Mesendoderm (in vitro differentiated cells): ENCODE measurements around the gene PNLIPRP3.
A peak's percentile ranks its signal among the peaks of the same experiment; 100 is the strongest.

Source experiments
- DNase-seq: peaks from one replicate; pipeline ENCODE4 v3.0.0; 2013
- H2AK5ac ChIP-seq: 2 replicates; pipeline ENCODE4 v1.6.1; 2013; ENCODE audit warnings: low read length, inconsistent platforms
- H2BK120ac ChIP-seq: 2 replicates; pipeline ENCODE4 v1.6.1; 2013; ENCODE audit warnings: low read depth, mild to moderate bottlenecking, low read length, moderate library complexity, mixed read lengths
- H2BK15ac ChIP-seq: replicated peaks from 2 replicates; pipeline ENCODE4 v1.6.1; 2013; ENCODE audit warnings: low read depth, mild to moderate bottlenecking, moderate library complexity
- H2BK5ac ChIP-seq: 2 replicates; pipeline ENCODE4 v1.6.1; 2013; ENCODE audit warnings: low read length, inconsistent platforms
- H3K18ac ChIP-seq: 2 replicates; pipeline ENCODE4 v1.6.1; 2013; ENCODE audit warnings: mild to moderate bottlenecking, low read length, mixed read lengths
- H3K23ac ChIP-seq: one replicate; pipeline ENCODE4 v1.6.1; 2013; ENCODE audit warnings: low read length
- H3K27ac ChIP-seq: 2 replicates; pipeline ENCODE4 v1.5.1; 2013; ENCODE audit warnings: low read depth, mild to moderate bottlenecking, inconsistent platforms, low read length, moderate library complexity
- H3K27me3 ChIP-seq: 2 replicates; pipeline ENCODE4 v1.6.1; 2013; ENCODE audit warnings: low read length, control low read depth, mild to moderate bottlenecking, inconsistent platforms; ENCODE audit not compliant: insufficient read depth, poor library complexity
- H3K36me3 ChIP-seq: 2 replicates; pipeline ENCODE4 v1.6.1; 2013; ENCODE audit warnings: low read length, inconsistent platforms; ENCODE audit not compliant: control insufficient read depth, insufficient read depth
- H3K4ac ChIP-seq: one replicate; pipeline ENCODE4 v1.6.1; 2013; ENCODE audit warnings: low read depth, mild to moderate bottlenecking, low read length, moderate library complexity
- H3K4me1 ChIP-seq: 2 replicates; pipeline ENCODE4 v1.6.1; 2013; ENCODE audit warnings: low read depth, low read length, inconsistent platforms; ENCODE audit not compliant: control insufficient read depth
- H3K4me2 ChIP-seq: 2 replicates; pipeline ENCODE4 v1.6.1; 2013; ENCODE audit warnings: low read length
- H3K4me3 ChIP-seq: 2 replicates; pipeline ENCODE4 v1.5.1; 2013; ENCODE audit warnings: mild to moderate bottlenecking, low read length
- H3K56ac ChIP-seq: one replicate; pipeline ENCODE4 v1.6.1; 2013; ENCODE audit warnings: low read length
- H3K79me1 ChIP-seq: 2 replicates; pipeline ENCODE4 v1.6.1; 2013; ENCODE audit warnings: low read length, inconsistent platforms
- H3K79me2 ChIP-seq: 2 replicates; pipeline ENCODE4 v1.6.1; 2013; ENCODE audit warnings: mild to moderate bottlenecking, low read length; ENCODE audit not compliant: control insufficient read depth, insufficient read depth
- H3K9ac ChIP-seq: 2 replicates; pipeline ENCODE4 v1.6.1; 2013; ENCODE audit warnings: low read length, inconsistent platforms
- H4K5ac ChIP-seq: one replicate; pipeline ENCODE4 v1.6.1; 2013; ENCODE audit warnings: low read length
- H4K8ac ChIP-seq: one replicate; pipeline ENCODE4 v1.6.1; 2013; ENCODE audit warnings: low read depth, mild to moderate bottlenecking, control low read depth, low read length, moderate library complexity
- WGBS: extraction: QIAGEN DNeasy Blood & Tissue Kit; methylation state at CpG from one replicate; pipeline ENCODE4 v1.1.7; 2013; ENCODE audit warnings: low lambda C conversion rate, missing lambda C conversion rate; ENCODE audit not compliant: insufficient coverage; ENCODE audit errors: extremely low coverage; 5-methylcytosine and 5-hydroxymethylcytosine counted together

PNLIPRP3 gene

DNA sequence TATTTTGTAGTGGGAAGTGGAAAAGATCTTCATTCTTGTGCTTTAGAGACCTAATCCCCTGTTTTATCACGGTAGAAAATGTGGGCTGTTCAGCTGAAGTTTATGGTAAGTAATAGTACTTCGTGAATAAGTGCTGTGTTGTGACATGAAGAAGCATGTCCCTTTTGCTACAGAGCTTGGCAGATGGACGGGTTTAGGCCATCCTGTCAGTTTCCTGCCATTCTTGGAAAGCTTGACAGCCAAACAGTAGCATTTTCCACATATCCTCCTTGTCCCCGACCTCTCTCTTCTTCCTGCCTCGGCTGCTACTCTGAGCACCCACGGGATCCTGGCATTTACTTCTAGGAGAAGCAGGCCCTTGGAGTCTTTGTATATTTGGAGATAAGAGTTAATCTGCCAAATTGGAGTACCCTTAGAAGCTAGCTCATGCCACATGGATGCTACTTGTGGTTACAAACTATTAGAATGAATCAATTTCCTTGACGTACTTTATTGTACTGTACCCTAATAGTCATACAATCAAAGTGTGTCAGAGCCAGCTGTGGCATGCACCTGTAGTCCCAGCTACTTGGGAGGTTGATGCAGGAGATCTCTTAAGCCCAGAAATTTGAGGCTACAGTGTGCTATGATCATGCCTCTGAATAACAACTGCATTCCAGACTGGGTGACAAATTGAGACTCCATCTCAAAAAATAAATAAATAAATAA lies 39.2 kb downstream of the PNLIPRP3 start:
- Histone ChIP-seq H3K4ac (no peak overlapping the region), H2AK5ac (no peak overlapping the region), H3K36me3 (no peaks in the 10 kb centered on the region), H2BK15ac (no peak overlapping the region), H3K27ac (no peak overlapping the region), H3K18ac (no peak overlapping the region), H3K9ac (no peak overlapping the region), H3K56ac (no peak overlapping the region), H2BK5ac (no peak overlapping the region), H4K5ac (no peak overlapping the region), H3K23ac (no peak overlapping the region), H3K79me2 (no peaks in the 10 kb centered on the region), H3K4me2 (no peak overlapping the region), H3K4me3 (no peak overlapping the region), H2BK120ac (no peak overlapping the region), H3K79me1 (no peaks in the 10 kb centered on the region), H3K27me3 (no peaks in the 10 kb centered on the region), H3K4me1 (peaks cover 3% of the 10 kb centered on the region), H4K8ac (no peak overlapping the region)
- DNase-seq = no peak
- WGBS = no CpG with 5 or more reads among the region's 7 CpGs

DNA sequence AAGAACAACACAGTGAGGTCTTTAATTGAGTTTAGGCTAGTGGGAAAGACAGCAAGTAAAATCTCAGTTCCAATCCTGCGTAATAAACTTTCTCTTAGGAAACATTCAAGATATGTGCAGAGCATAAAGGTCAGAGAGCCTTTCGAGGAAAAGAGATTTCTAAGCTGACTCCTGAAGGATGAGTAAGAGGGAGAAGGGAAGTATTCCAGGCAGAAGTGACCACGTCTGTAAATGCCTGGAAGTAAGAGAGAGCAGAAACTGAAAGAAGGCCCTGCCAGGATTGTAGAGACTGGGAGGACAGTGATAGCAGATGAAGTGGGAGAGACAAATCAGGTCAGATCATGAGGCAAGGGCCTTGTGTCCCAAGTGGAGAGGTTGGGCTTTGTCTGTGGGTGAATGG lies 41.8 kb downstream of the PNLIPRP3 start:
- H3K36me3 ChIP-seq = no peaks in the 10 kb centered on the region
- no peaks in the 10 kb centered on the region for H3K79me2 ChIP-seq
- H2BK120ac ChIP-seq = no peak overlapping the region
- no peak overlapping the region for H2BK15ac ChIP-seq
- H3K23ac ChIP-seq = no peak overlapping the region
- no peak overlapping the region for H3K4me3 ChIP-seq
- no peak overlapping the region for H3K27ac ChIP-seq
- no peak overlapping the region for H4K5ac ChIP-seq
- H3K27me3 ChIP-seq = no peaks in the 10 kb centered on the region
- no peak overlapping the region for H3K18ac ChIP-seq
- no peak overlapping the region for H3K4me2 ChIP-seq
- WGBS = no CpG with 5 or more reads among the region's 3 CpGs
- H4K8ac ChIP-seq = no peak overlapping the region
- no peak overlapping the region for H3K9ac ChIP-seq
- H3K4ac ChIP-seq = no peak overlapping the region
- H2BK5ac ChIP-seq = no peak overlapping the region
- no peak overlapping the region for H3K56ac ChIP-seq
- H2AK5ac ChIP-seq = no peak overlapping the region
- no peaks in the 10 kb centered on the region for H3K79me1 ChIP-seq
- peaks cover 3% of the 10 kb centered on the region for H3K4me1 ChIP-seq
- no peak for DNase-seq

DNA sequence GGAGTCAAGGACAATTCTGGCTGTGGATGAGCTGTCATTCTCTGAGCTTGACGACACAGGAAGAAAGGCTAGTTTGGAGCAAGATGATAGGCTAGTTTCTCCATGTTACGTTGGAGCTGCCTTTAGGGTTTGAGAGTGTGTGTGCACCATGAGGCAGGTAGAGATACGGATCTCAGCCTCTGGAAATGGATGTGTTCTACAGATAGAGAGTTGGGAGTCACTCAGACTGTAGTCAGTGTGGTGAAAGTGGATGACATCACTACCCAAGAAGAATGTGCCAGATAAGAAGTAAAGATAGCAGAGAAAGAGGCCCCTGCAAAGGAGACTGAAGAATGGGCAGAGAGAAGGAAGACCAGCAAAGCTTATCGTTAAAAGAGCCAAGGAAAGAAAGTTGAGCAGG lies 42.4 kb downstream of the PNLIPRP3 start:
- Histone ChIP-seq H3K23ac (no peak overlapping the region), H3K4me1 (peaks cover 3% of the 10 kb centered on the region), H3K27ac (no peak overlapping the region), H3K79me1 (no peaks in the 10 kb centered on the region), H2BK120ac (no peak overlapping the region), H3K27me3 (no peaks in the 10 kb centered on the region), H3K18ac (no peak overlapping the region), H3K4me3 (no peak overlapping the region), H3K79me2 (no peaks in the 10 kb centered on the region), H3K56ac (peak overlapping the region; percentile 50), H3K9ac (no peak overlapping the region), H3K36me3 (no peaks in the 10 kb centered on the region), H3K4me2 (no peak overlapping the region), H2AK5ac (no peak overlapping the region), H2BK5ac (no peak overlapping the region), H2BK15ac (no peak overlapping the region), H3K4ac (no peak overlapping the region), H4K5ac (no peak overlapping the region), H4K8ac (no peak overlapping the region)
- whole genome bisulfite sequencing = no CpG with 5 or more reads among the region's 4 CpGs
- DNase-seq = peak; percentile 86

DNA sequence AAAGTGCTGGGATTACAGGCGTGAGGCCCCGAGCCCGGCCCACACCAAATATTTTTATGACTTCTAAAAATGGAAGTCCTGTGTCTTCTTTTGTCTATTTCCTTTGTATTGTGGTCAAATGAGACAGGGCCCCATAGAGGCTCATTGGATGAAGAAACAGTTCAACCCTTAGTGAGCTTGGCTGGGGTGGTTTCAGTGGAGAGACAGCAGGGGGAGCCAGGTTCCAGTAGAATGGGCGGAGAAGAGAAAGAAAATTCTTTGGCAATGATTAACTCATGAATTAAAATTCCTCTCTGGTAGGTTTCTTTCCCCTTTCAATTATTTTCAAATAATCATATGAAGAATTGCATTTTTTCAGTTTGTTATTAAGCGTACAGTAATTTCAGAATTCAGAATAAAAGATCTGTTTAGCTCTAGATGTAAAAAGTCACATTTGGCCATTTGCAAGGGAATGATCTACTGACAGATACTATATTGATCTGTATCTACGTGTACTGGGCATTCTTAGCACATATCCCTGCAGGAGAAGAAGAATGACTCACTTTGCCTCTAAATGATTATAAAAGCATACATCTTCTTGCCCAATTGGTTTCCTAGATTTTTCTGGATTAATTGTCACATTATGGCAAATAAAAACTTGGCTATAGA lies 43.2 kb downstream of the PNLIPRP3 start:
- no peak overlapping the region for H3K9ac ChIP-seq
- H2BK120ac ChIP-seq = no peak overlapping the region
- H3K18ac ChIP-seq = peak overlapping the region; percentile 60
- H3K79me2 ChIP-seq = no peaks in the 10 kb centered on the region
- no peaks in the 10 kb centered on the region for H3K36me3 ChIP-seq
- H3K4ac ChIP-seq = peak overlapping the region; percentile 55
- H3K4me2 ChIP-seq = no peak overlapping the region
- H3K79me1 ChIP-seq = no peaks in the 10 kb centered on the region
- no peak overlapping the region for H4K5ac ChIP-seq
- H3K27me3 ChIP-seq = no peaks in the 10 kb centered on the region
- no peak overlapping the region for H2AK5ac ChIP-seq
- whole genome bisulfite sequencing = no CpG with 5 or more reads among the region's 6 CpGs
- H2BK15ac ChIP-seq = peak overlapping the region; percentile 98
- no peak overlapping the region for H3K23ac ChIP-seq
- peak; percentile 83 for DNase-seq
- H2BK5ac ChIP-seq = no peak overlapping the region
- no peak overlapping the region for H3K4me3 ChIP-seq
- H3K56ac ChIP-seq = no peak overlapping the region
- no peak overlapping the region for H3K27ac ChIP-seq
- H3K4me1 ChIP-seq = peaks cover 3% of the 10 kb centered on the region
- no peak overlapping the region for H4K8ac ChIP-seq

DNA sequence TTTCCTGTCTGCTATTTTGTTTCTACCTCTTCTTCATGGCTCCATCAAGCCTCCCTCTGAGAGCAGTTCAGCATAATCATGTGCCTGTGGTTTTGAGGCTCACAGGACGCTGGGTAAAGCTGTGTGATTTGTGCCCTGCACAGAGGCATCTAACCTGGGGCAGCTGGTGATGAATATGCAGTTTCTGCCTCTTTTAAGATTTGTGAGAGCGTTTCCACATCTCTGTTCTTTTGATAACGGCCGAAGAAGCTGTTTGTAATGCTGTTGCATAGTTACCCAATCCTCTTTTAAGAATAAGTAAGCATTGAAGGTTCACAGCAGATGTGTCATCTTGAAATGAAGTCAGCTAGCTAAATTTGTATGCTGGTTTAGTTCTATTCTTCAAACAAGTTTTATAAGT lies 45.2 kb downstream of the PNLIPRP3 start:
- Histone ChIP-seq H2AK5ac (no peak overlapping the region), H3K23ac (no peak overlapping the region), H3K79me1 (no peaks in the 10 kb centered on the region), H3K4me3 (no peak overlapping the region), H3K27ac (no peak overlapping the region), H4K8ac (no peak overlapping the region), H3K79me2 (no peaks in the 10 kb centered on the region), H3K36me3 (no peaks in the 10 kb centered on the region), H3K4ac (no peak overlapping the region), H2BK15ac (no peak overlapping the region), H2BK5ac (no peak overlapping the region), H3K56ac (peak overlapping the region; percentile 26), H3K27me3 (no peaks in the 10 kb centered on the region), H2BK120ac (no peak overlapping the region), H4K5ac (no peak overlapping the region), H3K9ac (no peak overlapping the region), H3K18ac (no peak overlapping the region), H3K4me2 (no peak overlapping the region), H3K4me1 (peaks cover 3% of the 10 kb centered on the region)
- DNase-seq = no peak
- no CpG with 5 or more reads among the region's 4 CpGs for WGBS
